HG02623 (cell line): ENCODE results near the gene NEK4.
"Not testable (repeated sequence)": the region's sequence is repeated elsewhere in the genome, so short reads cannot be mapped to it uniquely, and the experiment has no call there.

Source experiments
- ATAC-seq: cut with Tn5 transposase; IDR thresholded peaks from one replicate; pipeline ENCODE4 v1.9.1; 2021; ENCODE audit warnings: moderate library complexity; ENCODE audit not compliant: unreplicated experiment

Gene NEK4

DNA sequence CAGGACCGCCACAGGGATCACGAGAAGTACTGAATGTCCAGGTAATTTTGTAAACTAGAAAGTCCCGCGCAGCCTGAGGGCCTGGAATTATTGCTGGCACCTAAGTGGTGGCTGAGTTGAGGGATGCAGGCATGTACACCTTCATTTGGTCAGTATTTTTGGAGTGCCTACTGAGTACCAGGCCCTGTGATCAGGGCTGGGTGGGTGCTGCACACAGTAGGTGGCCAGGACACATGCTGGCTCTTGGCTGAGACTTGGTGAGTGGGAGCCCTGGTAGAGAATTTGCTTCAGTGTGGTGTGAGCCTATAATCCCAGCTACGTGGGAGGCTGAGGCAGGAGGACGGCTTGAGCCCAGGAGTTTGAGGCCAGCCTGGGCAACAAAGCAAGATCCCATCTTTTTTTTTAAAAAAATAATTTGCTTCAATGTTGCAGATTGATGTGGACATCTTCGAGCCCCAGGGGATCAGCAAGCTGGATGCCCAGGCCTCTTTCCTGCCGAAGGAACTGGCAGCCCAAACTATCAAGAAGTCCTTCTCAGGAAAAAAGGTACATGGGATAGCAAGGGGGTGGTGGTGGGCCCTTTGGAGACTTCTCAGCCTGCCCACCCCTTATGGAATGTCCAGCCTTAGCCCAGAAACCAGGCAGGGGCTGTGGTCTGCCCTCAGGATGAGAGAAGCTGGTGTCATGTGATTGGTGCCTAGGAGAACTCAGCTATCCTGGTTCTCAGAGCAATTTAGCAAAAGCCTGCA, 9.3 kb upstream of the NEK4 start:
- no peak for ATAC-seq

DNA sequence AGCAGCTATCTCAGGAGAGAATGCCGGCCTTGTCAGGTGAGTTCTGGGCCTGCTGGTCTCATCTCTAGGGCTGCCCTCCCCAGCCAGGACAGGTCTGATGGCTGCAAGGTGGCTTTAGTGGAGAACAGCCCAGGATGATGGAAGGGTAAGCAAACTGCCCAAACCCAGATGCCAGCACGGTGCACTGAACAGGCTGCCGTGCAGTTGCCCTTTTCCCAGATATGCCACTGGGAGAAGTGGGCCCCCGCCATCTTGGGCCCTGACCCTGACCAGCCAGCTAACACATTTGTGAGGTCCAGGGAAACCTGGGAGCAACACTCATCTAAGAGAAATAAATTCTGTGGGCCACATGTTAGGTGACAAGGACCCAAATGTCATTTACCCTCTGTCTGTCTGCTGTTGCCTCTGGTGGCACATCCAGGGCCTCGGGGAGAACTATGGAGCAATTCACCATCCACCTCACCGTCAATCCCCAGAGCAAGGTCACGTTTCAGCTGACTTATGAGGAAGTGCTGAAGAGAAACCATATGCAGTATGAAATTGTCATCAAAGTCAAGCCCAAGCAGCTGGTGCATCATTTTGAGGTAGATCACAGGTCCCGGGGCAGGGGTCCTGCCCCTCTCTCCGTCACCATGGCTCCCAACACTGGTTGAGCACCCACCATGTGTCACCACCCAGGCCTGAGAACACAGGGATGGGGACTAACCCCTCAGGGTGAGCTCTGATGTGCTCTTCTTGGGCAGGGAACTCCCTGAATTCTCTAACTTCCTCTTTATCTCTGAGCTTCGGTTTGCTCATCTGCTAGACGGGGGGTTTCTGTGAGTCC, 8.5 kb upstream of the NEK4 start:
- no peak for ATAC-seq

- no peak for ATAC-seq
Observed at GRCh38 chr3:52777959-52778805, 7.4 kb upstream of the NEK4 start.

- no peak for ATAC-seq
Observed at GRCh38 chr3:52777127-52777958, 6.6 kb upstream of the NEK4 start, which contains the start of gene ITIH1. Gene ITIH1 (plus strand): TSS chr3:52777599. CDS start chr3:52777616, 17 bp downstream.

DNA sequence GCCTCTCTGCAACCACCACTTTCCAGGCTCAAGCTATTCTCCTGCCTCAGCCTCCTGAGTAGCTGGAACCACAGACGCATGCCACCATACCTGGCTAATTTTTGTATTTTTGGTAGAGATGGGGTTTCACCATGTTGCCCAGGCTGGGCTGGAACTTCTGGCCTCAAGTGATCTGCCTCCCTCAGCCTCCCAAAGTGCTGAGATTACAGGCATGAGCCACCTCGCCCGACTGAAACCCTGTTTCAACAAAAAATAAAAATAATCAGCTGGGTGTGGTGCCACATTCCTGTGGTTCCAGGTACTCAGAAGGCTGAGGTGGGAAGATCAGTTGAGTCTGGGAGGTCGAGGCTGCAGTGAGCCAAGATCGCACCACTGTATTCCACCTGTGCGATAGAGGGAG, 5.7 kb upstream of the NEK4 start:
- ATAC-seq: not testable (repeated sequence)

- no peak for ATAC-seq
Observed at GRCh38 chr3:52775877-52776276, 5.1 kb upstream of the NEK4 start.

DNA sequence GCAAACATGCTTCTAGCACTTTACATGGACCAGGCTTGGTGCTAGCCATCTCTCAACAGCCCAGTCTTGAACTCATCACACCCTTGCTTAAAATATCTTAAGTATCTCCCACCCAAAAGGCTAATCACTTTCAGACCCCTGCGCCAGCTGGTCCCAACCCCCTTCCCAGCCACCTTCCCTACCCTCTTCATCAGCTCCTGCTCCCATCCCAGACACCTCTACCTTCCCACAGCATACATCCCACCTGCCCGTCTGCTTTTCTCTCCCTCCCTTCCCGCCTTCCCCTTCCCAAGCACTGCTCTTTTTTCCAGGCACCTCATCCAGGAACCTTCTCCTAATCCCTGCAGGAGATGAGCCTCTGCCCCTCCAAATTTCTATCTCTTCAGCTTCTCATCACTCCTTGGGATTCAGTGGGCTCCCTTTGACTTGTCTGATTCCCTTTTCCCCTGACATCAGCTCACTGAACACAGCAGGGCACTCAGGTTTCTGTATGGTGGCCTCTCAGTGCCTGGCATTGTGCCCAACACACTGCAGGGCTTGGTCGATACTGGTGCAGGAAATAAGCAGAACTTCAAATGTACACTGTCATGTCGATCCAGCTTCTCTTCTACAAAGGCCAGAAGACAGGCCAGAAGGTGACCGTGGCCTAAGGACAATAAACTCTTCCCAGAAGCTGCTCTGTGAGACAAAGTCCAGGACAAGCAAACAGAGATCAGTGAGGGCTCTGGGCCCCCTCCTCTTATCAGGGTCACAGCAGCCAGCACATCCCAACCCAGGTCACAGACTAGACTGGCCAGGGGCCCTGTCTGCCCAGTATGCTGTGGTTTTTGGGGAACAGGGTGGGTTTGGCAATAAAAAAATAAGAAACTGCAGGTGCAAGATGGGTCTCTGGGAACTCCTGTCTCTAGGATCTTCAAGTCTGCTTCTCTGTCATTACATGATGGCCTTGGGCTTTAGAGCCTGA, 4.4 kb upstream of the NEK4 start:
- ATAC-seq: no peak

DNA sequence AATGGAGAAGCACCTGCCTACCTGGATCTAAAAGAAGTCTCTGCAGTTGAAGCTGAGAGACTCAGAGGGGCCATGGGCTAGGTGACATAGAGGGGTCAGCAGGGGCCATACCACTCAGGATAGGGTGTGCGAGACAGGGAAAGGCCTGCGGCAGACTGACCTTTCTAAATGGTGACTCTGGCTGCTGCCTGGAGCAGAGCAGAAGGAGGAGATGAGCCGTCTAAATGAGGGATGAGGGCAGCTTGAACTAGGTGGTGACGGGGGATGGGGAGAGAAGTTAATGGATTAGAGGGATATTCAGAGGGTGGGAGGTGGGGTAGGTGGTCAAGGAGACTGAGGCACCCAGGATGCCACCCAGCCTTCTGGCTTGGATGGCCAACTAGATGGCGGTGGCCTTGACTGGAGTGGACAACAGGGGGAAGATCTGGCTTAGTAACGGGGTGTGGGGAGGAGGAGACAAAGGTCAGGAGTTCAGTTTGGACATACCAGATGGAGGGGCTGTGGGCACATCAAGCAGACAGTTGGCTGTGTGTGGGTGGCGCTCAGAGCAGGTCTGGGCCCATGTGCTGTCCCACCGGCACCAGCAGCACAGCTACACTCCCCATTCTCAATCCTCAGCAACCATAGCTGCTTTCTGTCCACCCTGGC, 3.5 kb upstream of the NEK4 start:
- no peak for ATAC-seq

- ATAC-seq: no peak
Observed at GRCh38 chr3:52773361-52774065, 2.8 kb upstream of the NEK4 start.

GRCh38 chr3:52771702-52772101, 962 bp upstream of the NEK4 start:
- ATAC-seq: no peak

DNA sequence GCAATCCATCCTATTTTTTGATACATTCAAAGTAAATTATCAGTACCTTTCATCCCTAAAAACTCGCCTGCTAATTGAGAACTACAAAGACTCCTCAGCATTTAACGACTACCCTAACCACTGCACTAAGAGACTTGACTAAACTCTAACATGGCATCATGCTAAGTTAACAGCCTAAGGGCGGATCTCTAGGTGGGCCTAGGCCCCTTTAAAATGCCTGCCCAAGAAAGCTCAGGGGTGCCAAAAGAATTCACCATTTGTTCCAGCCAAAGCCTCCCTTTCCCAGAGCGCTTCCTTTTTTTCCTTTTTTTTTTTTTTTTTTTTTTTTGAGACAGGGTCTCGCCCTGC, 568 bp upstream of the NEK4 start:
- ATAC-seq: no peak

DNA sequence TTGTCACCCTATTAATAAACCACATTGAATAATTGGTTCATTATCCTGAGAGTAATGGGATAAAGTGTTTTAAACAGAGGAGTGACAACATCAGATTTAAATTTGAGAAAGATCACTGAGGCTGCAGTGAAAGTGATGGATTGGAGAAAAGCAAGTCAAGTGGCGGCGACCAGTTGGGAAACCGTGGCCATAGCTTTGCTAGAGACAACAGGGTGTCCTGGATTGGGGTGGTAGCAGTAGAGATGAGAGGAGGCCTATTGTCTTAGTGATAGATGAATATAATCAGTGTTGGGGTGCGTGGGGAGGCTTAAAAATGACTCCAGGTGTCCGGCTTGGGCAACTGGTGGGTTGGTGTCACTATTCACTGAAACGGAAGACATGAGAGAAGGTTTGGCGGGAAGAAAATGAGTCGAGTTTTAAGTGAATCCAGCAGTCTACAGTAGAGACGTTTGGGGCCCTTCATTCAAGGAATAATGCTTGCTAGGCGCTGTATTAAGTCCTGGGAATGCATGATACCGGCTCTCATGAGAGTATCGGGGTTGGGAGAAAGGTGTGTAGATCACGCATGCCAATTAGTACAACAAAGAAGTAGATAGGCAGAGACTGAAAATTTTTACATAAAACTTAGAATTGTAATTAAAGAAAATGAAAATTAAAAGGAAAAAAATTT, 819 bp downstream of the NEK4 start:
- no peak for ATAC-seq

GRCh38 chr3:52763466-52763865, 7.3 kb downstream of the NEK4 start:
- ATAC-seq: no peak

DNA sequence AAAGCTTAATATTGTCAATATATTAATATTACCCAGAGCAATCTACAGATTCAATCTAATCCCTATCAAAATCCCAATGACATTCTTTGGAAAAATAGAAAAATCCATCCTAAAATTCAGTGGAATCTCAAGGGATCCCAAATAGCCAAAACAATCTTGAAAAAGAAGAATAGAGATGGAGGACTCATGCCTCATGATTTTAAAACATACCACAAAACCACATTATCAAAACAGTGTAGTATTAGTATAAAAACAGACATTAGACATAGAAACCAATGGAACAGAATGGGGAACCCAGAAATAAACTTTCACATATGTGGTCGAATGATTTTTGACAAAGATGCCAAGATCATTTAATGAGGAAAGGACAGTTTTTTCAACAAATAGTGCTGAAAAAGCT, 14.6 kb downstream of the NEK4 start:
- no peak for ATAC-seq

- ATAC-seq: no peak
Observed at GRCh38 chr3:52754373-52754772, 16.4 kb downstream of the NEK4 start.

- ATAC-seq: no peak
Observed at GRCh38 chr3:52752045-52752660, 18.6 kb downstream of the NEK4 start.

- ATAC-seq: no peak
Observed at GRCh38 chr3:52743721-52744120, 27.0 kb downstream of the NEK4 start.
